Measurements from ENCODE around the gene ADARB1. TPM values are rescaled to one million over a fixed set of nuclear protein-coding genes. Genes with fewer than 3 reads are reported as not detected.
A peak's percentile ranks its signal among the peaks of the same experiment; 100 is the strongest.

Gene ADARB1
- total RNA-seq, 1 experiment from 2014 or later, result 15.8 TPM

GRCh38 chr21:45260191-45260825 lies 185.9 kb downstream of the ADARB1 start:
- Histone ChIP-seq H3K27ac (ENCODE audit: insufficient read length, low read depth, low read length) (no peak overlapping the region), H2BK120ac (ENCODE audit: low read depth, low read length, poor library complexity, severe bottlenecking) (no peak overlapping the region), H3K79me1 (ENCODE audit: insufficient read depth, low read depth, low read length, poor library complexity, severe bottlenecking) (no peaks in the 10 kb centered on the region), H4K8ac (replicated peaks; ENCODE audit: insufficient read length, low read depth, low read length) (no peak overlapping the region), H3K56ac (ENCODE audit: insufficient read length, low read depth, low read length) (no peak overlapping the region), H2AFZ (ENCODE audit: low read length) (no peak overlapping the region), H3K4ac (ENCODE audit: low read depth, low read length) (no peak overlapping the region), H3K4me1 (ENCODE audit: insufficient read depth, low read length) (no peaks in the 10 kb centered on the region), H4K91ac (ENCODE audit: insufficient read length, low read depth, low read length) (no peak overlapping the region), H2BK5ac (ENCODE audit: insufficient read length, low read length) (no peak overlapping the region), H3K9me3 (ENCODE audit: control insufficient read depth, low read depth, low read length) (no peaks in the 10 kb centered on the region), H2BK20ac (ENCODE audit: low read depth, low read length, poor library complexity, severe bottlenecking) (no peak overlapping the region), H3K27me3 (ENCODE audit: insufficient read depth, low read length) (no peaks in the 10 kb centered on the region), H3K9ac (ENCODE audit: extremely low read depth, insufficient read length, low read length) (no peak overlapping the region), H2BK15ac (ENCODE audit: low read depth, low read length) (no peak overlapping the region), H4K20me1 (ENCODE audit: control insufficient read depth, insufficient read depth, insufficient read length) (no peaks in the 10 kb centered on the region), H3K18ac (ENCODE audit: insufficient read length, low read depth, low read length) (no peak overlapping the region), H2AK5ac (ENCODE audit: insufficient read length, low read length) (no peak overlapping the region), H4K5ac (ENCODE audit: insufficient read length, low read depth, low read length) (no peak overlapping the region), H3K23me2 (ENCODE audit: insufficient read length, low read depth, low read length, poor library complexity, severe bottlenecking) (no peaks in the 10 kb centered on the region), H3K23ac (ENCODE audit: insufficient read length, low read depth, low read length) (no peak overlapping the region), H3K79me2 (ENCODE audit: insufficient read depth, low read length) (no peaks in the 10 kb centered on the region), H3K14ac (ENCODE audit: insufficient read depth, low read length) (no peak overlapping the region), H2BK12ac (ENCODE audit: insufficient read length, low read depth, low read length) (no peak overlapping the region), H3K4me2 (ENCODE audit: insufficient read depth, insufficient read length, low read length) (no peak overlapping the region), H3T11ph (ENCODE audit: low read length) (no peak overlapping the region)
- no CpG with 5 or more reads among the region's 5 CpGs for WGBS (ENCODE audit: extremely low coverage, insufficient read length, low lambda C conversion rate)
- no peak for TF ChIP-seq CTCF (conservative IDR thresholded peaks at IDR 0.05)
- H3K4me1 Mint-ChIP-seq, result peaks cover 0 to 8% of the 10 kb centered on the region in 2 experiments; a peak in 1 of 4 replicates
- DNase-seq, result no peak
- no peaks in the 10 kb centered on the region; a peak in 1 of 5 replicates for H3K9me3 Mint-ChIP-seq
- H3K36me3 Mint-ChIP-seq (ENCODE audit: insufficient read depth in 1 of 3, low read depth in 3 of 3), result peaks cover 13 to 29% (median 24%) of the 10 kb centered on the region in 3 experiments
- H3K27me3 Mint-ChIP-seq (ENCODE audit: low read depth), result peaks cover 3% of the 10 kb centered on the region
- H3K27ac Mint-ChIP-seq, result 0 out of 7 replicates have a peak overlapping the region, but pooled peaks of 1 of the 3 experiments have one; percentile 39
- no peak overlapping the region for H3K4me3 Mint-ChIP-seq
